ENCODE results near the gene MAT1A.

GRCh38 chr10:80319725-80320290 is 30.4 kb upstream of the MAT1A start:
- TF ChIP-seq CTCF (IDR thresholded peaks at IDR 0.05; ENCODE audit: insufficient read depth, low read length): no peak
- no peak for TF ChIP-seq POLR2AphosphoS5 (IDR thresholded peaks at IDR 0.05; ENCODE audit: low read depth)
- TF ChIP-seq REST (IDR thresholded peaks at IDR 0.05; ENCODE audit: insufficient replicate concordance, low read depth): no peak
- TF ChIP-seq GABPA (IDR thresholded peaks at IDR 0.05; ENCODE audit: low read depth): no peak
- TF ChIP-seq SPI1 (IDR thresholded peaks at IDR 0.05; ENCODE audit: borderline replicate concordance, low read depth): no peak

Measured in HL-60 (cell line).